ENCODE results near the gene KIAA0408.

GRCh38 chr6:127453845-127454619 lies 5.2 kb downstream of the KIAA0408 start:
- TF ChIP-seq ZNF274 (IDR thresholded peaks at IDR 0.05; ENCODE audit: low read depth, low read length): no peak
- TF ChIP-seq YY1 (IDR thresholded peaks at IDR 0.05; ENCODE audit: insufficient read depth, insufficient read length): no peak

All from NT2/D1 (cell line).